ENCODE results near the gene L3MBTL2. TPM values are rescaled to one million over a fixed set of nuclear protein-coding genes. Genes with fewer than 3 reads are reported as not detected.

L3MBTL2 gene
- total and polyA plus RNA-seq, 2 donors (not counting 1 experiment from before 2014, with no cell fraction given) = 22.5 to 37.3 TPM

DNA sequence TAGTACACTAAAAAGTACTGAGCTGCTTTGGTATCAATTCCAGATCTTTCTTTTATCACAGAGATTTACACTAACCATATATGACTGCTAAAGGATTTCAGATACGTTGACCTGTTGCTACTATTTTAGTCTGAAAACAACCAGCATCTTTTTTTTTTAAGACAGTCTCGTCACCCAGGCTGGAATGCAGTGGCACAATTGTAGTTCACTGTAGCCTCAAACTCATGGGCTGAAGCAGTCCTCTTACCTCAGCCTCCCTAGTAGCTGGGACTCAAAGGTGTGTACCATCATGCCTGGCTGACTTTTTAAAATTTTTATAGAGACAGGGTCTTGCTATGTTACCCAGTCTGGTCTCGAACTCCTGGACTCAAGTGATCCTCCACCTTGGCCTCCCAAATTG is 24.2 kb upstream of the L3MBTL2 start:
- Mint-ChIP-seq H3K4me1 (peaks cover 17% of the 10 kb centered on the region), H3K4me3 (no peak overlapping the region), H3K27me3 (no peaks in the 10 kb centered on the region), H3K27ac (peak overlapping the region; percentile 12), H3K9me3 (ENCODE audit: insufficient read depth) (no peaks in the 10 kb centered on the region)
- Histone ChIP-seq H2AFZ (ENCODE audit: insufficient read depth, low read depth, low read length, poor library complexity, severe bottlenecking) (no peak overlapping the region), H3K4me1 (ENCODE audit: control insufficient read depth in 2 of 2, insufficient read depth in 2 of 2, low read length in 2 of 2) (no peaks in the 10 kb centered on the region), H3K4me2 (replicated peaks; ENCODE audit: low read depth, low read length, poor library complexity, severe bottlenecking) (no peak overlapping the region), H3K9me3 (ENCODE audit: control extremely low read depth in 1 of 3, control insufficient read depth in 2 of 3, insufficient read depth in 1 of 3, low read length in 2 of 3) (peaks cover 0 to 4% (median 0%) of the 10 kb centered on the region in 3 donors), H3K79me2 (ENCODE audit: control insufficient read depth, insufficient read depth, low read length) (no peaks in the 10 kb centered on the region), H3K9ac (ENCODE audit: low read length) (no peak overlapping the region), H3K27me3 (replicated peaks in 1 of 4; ENCODE audit: control extremely low read depth in 1 of 4, control insufficient read depth in 3 of 4, insufficient read depth in 4 of 4, low read length in 3 of 4) (no peaks in the 10 kb centered on the region), H3K27ac (ENCODE audit: low read length in 2 of 2) (no peak overlapping the region), H3K36me3 (replicated peaks in 1 of 2; ENCODE audit: control extremely low read depth in 1 of 2, control insufficient read depth in 1 of 2, extremely low read depth in 1 of 2, insufficient read depth in 2 of 2, low read length in 1 of 2) (peaks cover 5 to 44% of the 10 kb centered on the region in 2 experiments), H3K4me3 (ENCODE audit: control extremely low read depth in 1 of 5, extremely low read depth in 1 of 5, insufficient read depth in 1 of 5, low read depth in 2 of 5, low read length in 4 of 5) (no peak overlapping the region), H4K20me1 (ENCODE audit: control insufficient read depth, insufficient read depth, low read length, poor library complexity, severe bottlenecking) (peaks cover 29% of the 10 kb centered on the region)
- 92% methylated on average over 3 of the region's 3 CpGs for WGBS (ENCODE audit: insufficient coverage)
- ChIA-PET CTCF (interaction anchor here (0.7 to 1.1 kb wide), 2 partner anchors 29 to 57 kb away, joined by 3 to 4 read pairs; no protein-coding TSS in a partner anchor), POLR2A (no interaction called here)
- no peak for TF ChIP-seq EZH2 (IDR thresholded peaks at IDR 0.05; ENCODE audit: borderline replicate concordance, insufficient read depth, low read depth, low read length, poor library complexity, severe bottlenecking)
- TF ChIP-seq, protein P1, sequence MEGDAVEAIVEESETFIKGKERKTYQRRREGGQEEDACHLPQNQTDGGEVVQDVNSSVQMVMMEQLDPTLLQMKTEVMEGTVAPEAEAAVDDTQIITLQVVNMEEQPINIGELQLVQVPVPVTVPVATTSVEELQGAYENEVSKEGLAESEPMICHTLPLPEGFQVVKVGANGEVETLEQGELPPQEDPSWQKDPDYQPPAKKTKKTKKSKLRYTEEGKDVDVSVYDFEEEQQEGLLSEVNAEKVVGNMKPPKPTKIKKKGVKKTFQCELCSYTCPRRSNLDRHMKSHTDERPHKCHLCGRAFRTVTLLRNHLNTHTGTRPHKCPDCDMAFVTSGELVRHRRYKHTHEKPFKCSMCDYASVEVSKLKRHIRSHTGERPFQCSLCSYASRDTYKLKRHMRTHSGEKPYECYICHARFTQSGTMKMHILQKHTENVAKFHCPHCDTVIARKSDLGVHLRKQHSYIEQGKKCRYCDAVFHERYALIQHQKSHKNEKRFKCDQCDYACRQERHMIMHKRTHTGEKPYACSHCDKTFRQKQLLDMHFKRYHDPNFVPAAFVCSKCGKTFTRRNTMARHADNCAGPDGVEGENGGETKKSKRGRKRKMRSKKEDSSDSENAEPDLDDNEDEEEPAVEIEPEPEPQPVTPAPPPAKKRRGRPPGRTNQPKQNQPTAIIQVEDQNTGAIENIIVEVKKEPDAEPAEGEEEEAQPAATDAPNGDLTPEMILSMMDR (IDR thresholded peaks at IDR 0.05) = no peak
- ATAC-seq (ENCODE audit: low read depth) = no peak
- DNase-seq = no peak
- intact Hi-C loops (cut with micrococcal nuclease) = no loop called here

DNA sequence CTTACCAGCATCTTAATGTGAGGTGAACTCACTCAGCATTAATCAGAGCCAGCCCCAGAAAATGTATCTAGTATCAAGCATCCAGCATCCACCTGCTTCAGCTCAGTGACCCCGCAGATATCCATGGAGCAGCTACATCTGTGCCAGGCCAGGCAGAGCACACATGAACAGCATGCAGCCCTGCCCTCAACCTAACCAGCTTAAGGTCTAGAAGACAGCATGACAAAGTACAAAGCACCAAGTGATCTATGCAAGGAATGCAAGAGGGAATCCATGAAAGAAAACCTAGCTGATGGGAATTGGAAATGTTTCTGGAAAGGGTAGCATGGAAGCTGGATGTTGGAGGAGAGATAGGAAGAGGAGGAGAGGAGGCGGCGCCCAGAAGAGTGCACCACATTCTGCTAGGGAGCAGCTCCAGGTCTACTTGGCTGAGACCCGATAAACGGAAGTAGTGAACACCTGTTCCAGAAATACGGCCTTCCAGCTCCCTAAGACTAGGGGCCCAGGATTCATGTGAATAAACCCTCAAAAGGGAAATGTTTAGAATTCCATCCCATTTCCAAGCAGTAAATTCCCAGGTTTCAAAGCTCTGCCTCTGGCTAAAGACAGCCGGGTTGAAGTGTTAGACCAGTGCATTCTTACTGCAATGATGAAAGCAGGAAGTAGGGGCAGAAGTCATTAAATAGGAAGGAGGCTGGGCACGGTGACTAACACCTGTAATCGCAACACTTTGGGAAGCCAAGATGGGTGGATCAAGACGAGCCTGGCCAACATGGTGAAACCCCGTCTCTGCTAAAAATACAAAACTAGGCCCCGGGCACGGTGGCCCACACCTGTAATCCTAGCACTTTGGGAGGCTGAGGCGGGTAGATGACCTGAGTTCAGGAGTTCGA is 23.5 kb upstream of the L3MBTL2 start:
- Histone ChIP-seq H3K36me3 (replicated peaks in 1 of 2; ENCODE audit: control extremely low read depth in 1 of 2, control insufficient read depth in 1 of 2, extremely low read depth in 1 of 2, insufficient read depth in 2 of 2, low read length in 1 of 2) (peaks cover 3 to 38% of the 10 kb centered on the region in 2 experiments), H2AFZ (ENCODE audit: insufficient read depth, low read depth, low read length, poor library complexity, severe bottlenecking) (no peak overlapping the region), H3K79me2 (ENCODE audit: control insufficient read depth, insufficient read depth, low read length) (no peaks in the 10 kb centered on the region), H3K27me3 (replicated peaks in 1 of 4; ENCODE audit: control extremely low read depth in 1 of 4, control insufficient read depth in 3 of 4, insufficient read depth in 4 of 4, low read length in 3 of 4) (no peaks in the 10 kb centered on the region), H3K9ac (ENCODE audit: low read length) (no peak overlapping the region), H3K9me3 (ENCODE audit: control extremely low read depth in 1 of 3, control insufficient read depth in 2 of 3, insufficient read depth in 1 of 3, low read length in 2 of 3) (peaks cover 0 to 4% (median 0%) of the 10 kb centered on the region in 3 donors), H3K4me2 (replicated peaks; ENCODE audit: low read depth, low read length, poor library complexity, severe bottlenecking) (no peak overlapping the region), H3K4me3 (ENCODE audit: control extremely low read depth in 1 of 5, extremely low read depth in 1 of 5, insufficient read depth in 1 of 5, low read depth in 2 of 5, low read length in 4 of 5) (no peak overlapping the region), H3K4me1 (ENCODE audit: control insufficient read depth in 2 of 2, insufficient read depth in 2 of 2, low read length in 2 of 2) (no peaks in the 10 kb centered on the region), H3K27ac (ENCODE audit: low read length in 2 of 2) (no peak overlapping the region), H4K20me1 (ENCODE audit: control insufficient read depth, insufficient read depth, low read length, poor library complexity, severe bottlenecking) (peaks cover 28% of the 10 kb centered on the region)
- H3K4me3 Mint-ChIP-seq = no peak overlapping the region
- ChIA-PET POLR2A (interaction anchor here (0.6 kb wide), 1 partner anchor 836 kb away, joined by 4 read pairs; no protein-coding TSS in a partner anchor), CTCF (interaction anchor here (1.1 kb wide), 1 partner anchor 56 kb away, joined by 4 read pairs; no protein-coding TSS in a partner anchor)
- TF ChIP-seq, protein P1 (IDR thresholded peaks at IDR 0.05) = no peak
- no peak for TF ChIP-seq EZH2 (IDR thresholded peaks at IDR 0.05; ENCODE audit: borderline replicate concordance, insufficient read depth, low read depth, low read length, poor library complexity, severe bottlenecking)
- no peak for ATAC-seq (ENCODE audit: low read depth)
- peaks cover 14% of the 10 kb centered on the region for H3K4me1 Mint-ChIP-seq
- WGBS (ENCODE audit: insufficient coverage) = 75% methylated on average over 14 of the region's 15 CpGs
- DNase-seq = no peak
- H3K27me3 Mint-ChIP-seq = no peaks in the 10 kb centered on the region
- no peaks in the 10 kb centered on the region for H3K9me3 Mint-ChIP-seq (ENCODE audit: insufficient read depth)
- intact Hi-C loops (cut with micrococcal nuclease) = no loop called here
- H3K27ac Mint-ChIP-seq = peak overlapping the region; percentile 13
